Upper lobe of left lung (tissue), 6 donors: Measurements from ENCODE around the gene MYADML2. TPM values are rescaled to one million over a fixed set of nuclear protein-coding genes. Genes with fewer than 3 reads are reported as not detected.
"Not testable (repeated sequence)": the region's sequence is repeated elsewhere in the genome, so short reads cannot be mapped to it uniquely, and the experiment has no call there.

Experiments used
- ATAC-seq, 2 donors: fragments of 200-7000 bp; cut with Tn5 transposase; one replicate each; pipeline ENCODE4 v1.9.1; 2022; ENCODE audit warnings: mild to moderate bottlenecking in 2 of 2, moderate library complexity in 2 of 2; ENCODE audit not compliant: low FRiP score in 2 of 2
- DNase-seq, 2 donors: peaks; one replicate each; pipeline ENCODE4 v3.0.0-alpha.2; 2019 to 2020
- H3K27ac ChIP-seq, 4 donors: fragments of 200-600 bp; sonication (generic); one replicate each; pipeline ENCODE4 v1.5.1; 2016 to 2019
- H3K27me3 ChIP-seq, 4 donors: fragments of 200-600 bp; sonication (generic); one replicate each; pipeline ENCODE4 v1.5.1; 2017 to 2019
- H3K36me3 ChIP-seq, 4 donors: fragments of 200-600 bp; sonication (generic); one replicate each; pipeline ENCODE4 v1.5.1; 2016 to 2019
- H3K4me1 ChIP-seq, 4 donors: fragments of 200-600 bp; sonication (generic); one replicate each; pipeline ENCODE4 v1.5.1; 2018 to 2019
- H3K4me3 ChIP-seq, 4 donors: fragments of 200-600 bp; sonication (generic); one replicate each; pipeline ENCODE4 v1.5.1; 2017 to 2019; ENCODE audit warnings: mild to moderate bottlenecking in 2 of 4, moderate library complexity in 1 of 4
- H3K9me3 ChIP-seq, 4 donors: fragments of 200-600 bp; sonication (generic); one replicate each; pipeline ENCODE4 v1.5.1; 2018 to 2019
- EP300 ChIP-seq, 4 donors: sonication (generic); formaldehyde crosslinking; IDR thresholded peaks; one replicate each; pipeline ENCODE4 v1.5.1; 2017; ENCODE audit warnings: antibody characterized with exemption in 4 of 4, control low read depth in 2 of 4
- POLR2A ChIP-seq, 4 donors: fragments of 450-650 bp; IDR thresholded peaks; one replicate each; pipeline ENCODE4 v1.5.1; 2016 to 2017; ENCODE audit warnings: antibody characterized with exemption in 4 of 4, mild to moderate bottlenecking in 2 of 4
- POLR2AphosphoS5 ChIP-seq, 2 donors: sonication (generic); formaldehyde crosslinking; IDR thresholded peaks; one replicate each; pipeline ENCODE4 v1.5.1; 2017; ENCODE audit warnings: antibody characterized with exemption in 2 of 2
- WGBS, 2 donors: methylation state at CpG; one replicate each; pipeline ENCODE4 v1.1.5; 2017 to 2018; 5-methylcytosine and 5-hydroxymethylcytosine counted together
- total RNA-seq, 6 donors: library from RNA; depleted of rRNA in 4 of 6; stranded (reverse); fragments of >200 nt in 4 of 6; gene quantifications; one replicate each; pipeline versions ENCODE4 v1.1.0 to v1.2.1, GENCODE V29; 2016 to 2021
- TF ChIP-seq, protein P1 (sequence below), 6 experiments: fragments of 450-650 bp in 4 of 6; fragments of 200-600 bp in 2 of 6; sonication (generic) in 2 of 6; IDR thresholded peaks; one replicate each; pipeline ENCODE4 v1.5.1; 2016 to 2019; ENCODE audit warnings: antibody characterized with exemption in 6 of 6
- donor health status: DM: no; HTN: no; CAD: no; lungs with moderate emphysema.
- donor health status: DM: no; HTN: yes; CAD: no; lungs with severe emphysema.

Gene MYADML2
- total RNA-seq, 6 donors from 2014 or later: not detected

DNA sequence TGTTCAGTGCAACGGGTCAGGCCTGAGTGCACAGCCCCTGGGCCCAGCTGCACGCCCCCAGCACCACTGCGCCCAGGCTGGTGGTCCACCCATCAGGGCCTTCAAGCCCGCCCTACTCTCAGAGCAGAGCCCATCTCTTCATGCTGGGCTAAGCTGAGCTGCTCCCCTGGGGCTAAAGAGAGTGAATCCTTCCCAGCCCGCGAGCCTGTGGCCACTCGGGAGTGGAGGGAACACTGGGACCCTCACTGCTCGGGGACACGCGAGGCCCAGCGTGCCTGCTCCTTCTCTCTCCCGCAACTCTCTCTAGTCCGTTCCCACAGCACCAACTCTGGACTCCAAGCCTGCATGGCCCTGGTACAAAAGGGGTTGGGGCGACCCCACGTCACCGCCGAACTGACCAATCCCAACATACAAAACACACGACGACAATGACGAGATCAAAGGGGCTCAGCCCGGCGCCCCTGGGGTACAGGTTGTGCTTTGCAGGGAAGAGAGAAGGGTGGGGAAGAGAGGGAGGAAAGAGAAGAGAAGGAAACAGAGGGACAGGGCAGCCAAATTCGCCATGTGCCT, 25.0 kb downstream of the MYADML2 start:
- no peak for ATAC-seq
- H3K4me1 ChIP-seq: peaks cover 46 to 87% (median 59%) of the 10 kb centered on the region in 4 donors
- peak overlapping the region in 2 of 4 donors; percentile 8 to 99 for H3K27ac ChIP-seq
- peaks cover 8 to 39% (median 23%) of the 10 kb centered on the region in 4 donors for H3K36me3 ChIP-seq
- WGBS, 2 donors: 95% methylated on average over 14 to 23 of the region's 23 CpGs
- H3K9me3 ChIP-seq: no peaks in the 10 kb centered on the region
- no peaks in the 10 kb centered on the region for H3K27me3 ChIP-seq
- TF ChIP-seq EP300 (IDR thresholded peaks at IDR 0.05) (no peak), POLR2AphosphoS5 (IDR thresholded peaks at IDR 0.05) (no peak), POLR2A (IDR thresholded peaks at IDR 0.05) (no peak)
- TF ChIP-seq, protein P1, sequence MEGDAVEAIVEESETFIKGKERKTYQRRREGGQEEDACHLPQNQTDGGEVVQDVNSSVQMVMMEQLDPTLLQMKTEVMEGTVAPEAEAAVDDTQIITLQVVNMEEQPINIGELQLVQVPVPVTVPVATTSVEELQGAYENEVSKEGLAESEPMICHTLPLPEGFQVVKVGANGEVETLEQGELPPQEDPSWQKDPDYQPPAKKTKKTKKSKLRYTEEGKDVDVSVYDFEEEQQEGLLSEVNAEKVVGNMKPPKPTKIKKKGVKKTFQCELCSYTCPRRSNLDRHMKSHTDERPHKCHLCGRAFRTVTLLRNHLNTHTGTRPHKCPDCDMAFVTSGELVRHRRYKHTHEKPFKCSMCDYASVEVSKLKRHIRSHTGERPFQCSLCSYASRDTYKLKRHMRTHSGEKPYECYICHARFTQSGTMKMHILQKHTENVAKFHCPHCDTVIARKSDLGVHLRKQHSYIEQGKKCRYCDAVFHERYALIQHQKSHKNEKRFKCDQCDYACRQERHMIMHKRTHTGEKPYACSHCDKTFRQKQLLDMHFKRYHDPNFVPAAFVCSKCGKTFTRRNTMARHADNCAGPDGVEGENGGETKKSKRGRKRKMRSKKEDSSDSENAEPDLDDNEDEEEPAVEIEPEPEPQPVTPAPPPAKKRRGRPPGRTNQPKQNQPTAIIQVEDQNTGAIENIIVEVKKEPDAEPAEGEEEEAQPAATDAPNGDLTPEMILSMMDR (IDR thresholded peaks at IDR 0.05): no peak
- no peak overlapping the region for H3K4me3 ChIP-seq
- peak in 1 of 2 donors; percentile 55 for DNase-seq

DNA sequence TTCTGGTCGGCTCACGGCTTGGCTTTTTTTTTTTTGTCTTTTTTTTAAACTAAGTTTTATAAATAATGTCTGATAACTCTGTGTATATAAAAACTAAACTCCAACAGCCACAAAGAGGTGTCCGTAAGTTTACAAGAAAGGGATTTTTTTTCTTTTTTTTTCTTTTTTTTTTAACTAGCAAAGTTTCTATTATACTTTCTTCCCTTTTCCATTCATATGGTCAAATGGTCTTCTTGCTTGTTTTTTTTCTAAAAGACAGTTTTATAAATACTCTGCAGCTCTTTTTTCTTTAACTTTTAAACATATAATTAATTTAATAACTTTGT, 25.5 kb downstream of the MYADML2 start:
- WGBS, 2 donors: 64 to 75% methylated on average over 3 of the region's 3 CpGs
- no peaks in the 10 kb centered on the region for H3K9me3 ChIP-seq
- peak overlapping the region in 2 of 4 donors; percentile 15 to 99 for H3K27ac ChIP-seq
- TF ChIP-seq POLR2AphosphoS5 (IDR thresholded peaks at IDR 0.05) (no peak), POLR2A (IDR thresholded peaks at IDR 0.05) (no peak), EP300 (IDR thresholded peaks at IDR 0.05) (no peak)
- TF ChIP-seq, protein P1 (IDR thresholded peaks at IDR 0.05): no peak
- no peak for ATAC-seq
- H3K36me3 ChIP-seq: peaks cover 8 to 39% (median 23%) of the 10 kb centered on the region in 4 donors
- DNase-seq: no peak
- peaks cover 52 to 90% (median 65%) of the 10 kb centered on the region in 4 donors for H3K4me1 ChIP-seq
- no peaks in the 10 kb centered on the region for H3K27me3 ChIP-seq
- no peak overlapping the region for H3K4me3 ChIP-seq

DNA sequence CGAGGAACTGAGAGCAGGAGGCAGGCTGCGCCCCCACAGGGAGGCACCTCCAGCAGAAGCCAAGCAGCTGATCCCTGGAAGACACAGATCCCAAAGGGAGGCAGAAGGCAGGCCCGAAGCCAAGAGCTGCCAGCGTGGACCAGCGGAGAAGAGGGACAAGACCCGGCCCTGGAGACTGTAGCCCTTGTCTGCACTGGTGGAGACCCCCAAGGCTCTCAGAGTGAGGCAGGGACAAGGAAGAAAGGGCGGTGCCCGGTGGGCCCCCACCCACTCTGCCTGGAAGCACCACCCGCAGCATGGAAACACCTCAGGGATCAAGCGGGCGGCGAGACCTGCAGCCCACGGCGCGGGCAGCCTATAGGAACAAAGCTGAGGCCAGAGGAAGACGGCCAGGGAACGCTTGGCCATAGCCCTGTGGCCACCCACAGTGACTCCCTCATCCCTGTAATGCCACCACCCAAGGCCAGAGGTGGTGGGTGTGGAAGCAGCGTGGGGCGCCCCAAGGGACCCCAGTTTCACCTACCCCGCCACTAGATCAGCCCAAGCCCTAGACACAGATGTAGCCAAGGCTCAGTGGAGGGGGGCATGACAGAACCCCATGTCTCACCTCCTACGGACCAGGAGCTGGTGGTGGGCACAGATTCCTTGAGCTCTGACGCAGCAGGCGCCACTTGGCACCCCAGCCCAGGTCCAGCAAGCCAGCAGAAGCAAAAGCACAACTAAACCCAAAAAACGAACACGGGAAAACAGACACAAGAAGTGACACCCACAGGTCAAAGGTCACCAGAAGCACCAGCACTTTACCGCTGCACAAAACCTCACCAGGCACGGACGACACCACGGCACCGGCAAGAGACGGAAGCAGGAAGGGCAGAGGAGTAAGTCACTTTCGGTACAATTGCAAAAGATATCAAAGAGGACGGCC, 26.2 kb downstream of the MYADML2 start:
- Histone ChIP-seq H3K36me3 (peaks cover 8 to 39% (median 24%) of the 10 kb centered on the region in 4 donors), H3K4me3 (no peak overlapping the region), H3K9me3 (no peaks in the 10 kb centered on the region), H3K4me1 (peaks cover 48 to 90% (median 62%) of the 10 kb centered on the region in 4 donors), H3K27me3 (no peaks in the 10 kb centered on the region), H3K27ac (peak overlapping the region; percentile 15 to 99 (median 42))
- no peak for TF ChIP-seq POLR2A (IDR thresholded peaks at IDR 0.05)
- TF ChIP-seq EP300 (IDR thresholded peaks at IDR 0.05): no peak
- TF ChIP-seq, protein P1 (IDR thresholded peaks at IDR 0.05): no peak
- no peak for TF ChIP-seq POLR2AphosphoS5 (IDR thresholded peaks at IDR 0.05)
- WGBS, 2 donors: 76 to 79% methylated on average over 12 to 31 of the region's 33 CpGs
- ATAC-seq (no peak), DNase-seq (peak in 1 of 2 donors; percentile 57)

DNA sequence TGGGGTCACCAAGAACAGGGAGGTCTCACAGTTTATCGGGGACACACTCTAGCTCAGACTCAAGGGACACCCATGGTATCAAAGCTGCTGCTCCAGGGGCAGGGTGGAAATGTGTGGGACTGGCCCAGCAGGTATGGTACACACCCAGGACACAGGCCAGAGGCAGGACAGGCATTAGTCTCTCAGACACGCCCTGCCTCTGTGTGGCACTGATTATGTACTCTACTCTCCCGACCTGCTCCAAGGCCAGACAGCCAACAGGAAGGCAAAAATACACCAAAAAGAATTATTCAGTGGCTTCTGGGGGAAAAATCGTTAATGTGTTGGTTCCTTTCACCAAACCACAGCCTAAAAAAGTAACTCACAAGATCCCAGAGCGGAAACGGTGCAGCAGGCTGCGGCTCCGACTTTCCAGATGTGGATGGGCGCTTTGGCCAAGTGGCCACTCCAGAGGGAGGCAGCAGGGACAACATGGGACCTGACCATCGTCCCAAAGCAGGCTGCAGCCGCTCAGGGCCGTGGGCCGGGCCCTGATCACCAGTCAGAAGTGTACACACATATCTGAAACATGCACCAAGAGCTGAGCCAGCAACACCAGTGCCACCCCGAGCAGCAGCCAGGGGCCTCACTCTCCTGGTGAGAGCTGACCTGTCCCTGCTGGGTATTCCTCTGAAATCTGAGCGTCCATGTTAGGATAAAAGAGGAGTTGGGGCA, 28.0 kb downstream of the MYADML2 start:
- no peaks in the 10 kb centered on the region for H3K9me3 ChIP-seq
- ATAC-seq: no peak
- H3K27ac ChIP-seq: peak overlapping the region in 2 of 4 donors; percentile 81 to 87
- TF ChIP-seq EP300 (IDR thresholded peaks at IDR 0.05) (no peak), POLR2A (IDR thresholded peaks at IDR 0.05) (no peak), POLR2AphosphoS5 (IDR thresholded peaks at IDR 0.05) (no peak)
- TF ChIP-seq, protein P1 (IDR thresholded peaks at IDR 0.05): no peak
- WGBS, 2 donors: 69 to 88% methylated on average over 10 to 15 of the region's 15 CpGs
- H3K4me3 ChIP-seq: no peak overlapping the region
- H3K4me1 ChIP-seq: peaks cover 29 to 76% (median 44%) of the 10 kb centered on the region in 4 donors
- peak in 1 of 2 donors; percentile 74 for DNase-seq
- H3K27me3 ChIP-seq: no peaks in the 10 kb centered on the region
- peaks cover 13 to 57% (median 42%) of the 10 kb centered on the region in 4 donors for H3K36me3 ChIP-seq

DNA sequence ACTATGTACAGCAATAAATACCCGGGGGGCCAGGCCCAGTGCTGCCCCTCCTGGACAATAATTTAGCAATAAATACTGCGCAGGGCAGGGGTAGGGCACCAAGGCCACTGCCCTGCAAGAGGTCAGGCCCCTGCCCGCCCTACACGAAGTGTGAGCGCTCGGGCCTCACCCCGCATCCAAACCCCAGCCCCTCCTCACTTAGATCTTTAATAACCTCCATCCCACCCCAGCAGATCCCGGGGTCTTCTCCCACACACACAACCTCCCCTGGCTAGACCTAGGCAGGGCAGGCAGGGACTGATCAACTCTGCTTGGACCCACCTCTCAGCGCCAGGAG, 28.7 kb downstream of the MYADML2 start:
- Histone ChIP-seq H3K4me3 (peak overlapping the region in 3 of 4 donors; percentile 95 to 98 (median 96)), H3K4me1 (peaks cover 22 to 70% (median 37%) of the 10 kb centered on the region in 4 donors), H3K27ac (peak overlapping the region; percentile 49 to 87 (median 78)), H3K36me3 (peaks cover 17 to 64% (median 49%) of the 10 kb centered on the region in 4 donors)
- not testable (repeated sequence) for H3K9me3 ChIP-seq, H3K27me3 ChIP-seq, DNase-seq
- 27 to 35% methylated on average over 3 to 9 of the region's 9 CpGs for WGBS, 2 donors
- ATAC-seq: peak; percentile 2 to 10
